Endometrial microvascular endothelial cells (primary cell): ENCODE measurements around the gene KRTAP1-4. TPM values are rescaled to one million over a fixed set of nuclear protein-coding genes. Genes with fewer than 3 reads are reported as not detected.
"Not testable (repeated sequence)": the region's sequence is repeated elsewhere in the genome, so short reads cannot be mapped to it uniquely, and the experiment has no call there.

Source experiments
- in situ Hi-C: cut with HindIII; loops from 2 replicates; pipeline ENCODE4 v1.10.0; 2017; ENCODE audit warnings: low sequenced_read_pairs, low pct_unique_long_range_greater_than_20kb; ENCODE audit errors: inconsistent ontology term
- total RNA-seq: library from RNA; depleted of rRNA; stranded (reverse); fragments of >200 nt; gene quantifications from one replicate; pipeline ENCODE4 v1.2.3, GENCODE V29; 2015; ENCODE audit errors: inconsistent ontology term

KRTAP1-4 gene, protein sequence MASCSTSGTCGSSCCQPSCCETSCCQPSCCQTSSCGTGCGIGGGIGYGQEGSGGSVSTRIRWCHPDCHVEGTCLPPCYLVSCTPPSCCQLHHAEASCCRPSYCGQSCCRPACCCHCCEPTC
- total RNA-seq, result not detected

DNA sequence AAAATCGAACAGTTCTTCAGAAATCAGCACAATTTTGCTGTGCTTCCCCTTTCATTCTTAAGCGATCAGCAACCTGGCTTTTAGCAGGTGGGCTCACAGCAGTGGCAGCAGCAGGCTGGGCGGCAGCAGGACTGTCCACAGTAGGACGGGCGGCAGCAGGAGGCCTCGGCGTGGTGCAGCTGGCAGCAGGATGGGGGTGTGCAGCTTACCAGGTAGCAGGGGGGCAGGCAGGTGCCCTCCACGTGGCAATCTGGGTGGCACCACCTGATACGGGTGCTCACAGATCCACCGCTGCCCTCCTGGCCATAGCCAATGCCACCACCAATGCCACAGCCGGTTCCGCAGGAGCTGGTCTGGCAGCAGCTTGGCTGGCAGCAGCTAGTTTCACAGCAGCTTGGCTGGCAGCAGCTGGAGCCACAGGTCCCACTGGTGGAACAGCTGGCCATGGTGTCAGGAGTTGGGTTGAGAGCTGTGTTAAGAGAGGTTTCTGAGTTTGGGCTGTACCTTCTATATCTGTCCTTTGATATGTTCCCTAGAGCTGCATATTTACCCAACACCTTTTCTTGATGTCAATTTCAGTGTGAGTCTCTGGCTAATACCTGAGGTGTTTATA lies at the start of gene KRTAP1-4:
Gene KRTAP1-4, minus strand, starts transcription at position 563 of the 613 bp plus-strand sequence. Its CDS starts 117 bp downstream, at position 446.
- in situ Hi-C loops, result no loop called here

DNA sequence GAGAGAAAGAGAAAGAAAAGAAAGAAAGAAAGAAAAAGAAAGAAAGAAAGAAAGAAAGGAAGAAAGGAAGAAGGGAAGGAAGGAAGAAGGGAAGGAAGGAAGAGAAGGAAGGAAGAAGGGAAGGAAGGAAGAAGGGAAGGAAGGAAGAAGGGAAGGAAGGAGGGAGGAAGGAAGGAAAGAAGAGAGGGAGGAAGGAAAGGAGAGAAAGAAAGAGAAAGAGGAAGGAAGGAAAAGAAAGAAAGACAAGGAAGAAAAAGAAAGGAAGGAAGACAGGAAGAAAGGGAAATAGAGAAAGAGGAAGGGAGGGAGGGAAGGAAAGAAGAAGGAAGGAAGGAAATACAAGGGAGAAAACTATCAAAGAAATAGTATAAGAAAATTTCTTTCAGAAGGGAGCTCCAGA lies 46.8 kb upstream of the KRTAP1-4 start:
- in situ Hi-C loops, result no loop called here

DNA sequence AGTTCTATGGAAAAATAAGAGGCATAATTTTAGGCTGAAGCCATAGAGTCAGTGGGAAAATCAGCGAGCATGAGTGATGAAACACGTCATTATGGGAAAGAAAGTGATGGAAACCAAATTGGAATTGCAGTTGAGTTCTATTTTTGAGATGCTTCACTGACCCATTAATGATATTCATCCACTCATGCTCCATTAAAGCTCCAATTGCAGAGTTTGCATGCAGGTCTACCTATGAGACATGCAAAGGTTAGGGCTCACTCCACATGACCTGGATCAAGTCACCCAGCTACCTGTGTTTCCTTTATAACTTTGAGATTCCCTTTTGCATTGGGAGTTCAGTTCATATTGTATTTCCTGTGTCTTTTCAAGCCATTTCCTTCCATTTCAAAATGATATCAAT lies 43.7 kb upstream of the KRTAP1-4 start:
- in situ Hi-C loops, result no loop called here

DNA sequence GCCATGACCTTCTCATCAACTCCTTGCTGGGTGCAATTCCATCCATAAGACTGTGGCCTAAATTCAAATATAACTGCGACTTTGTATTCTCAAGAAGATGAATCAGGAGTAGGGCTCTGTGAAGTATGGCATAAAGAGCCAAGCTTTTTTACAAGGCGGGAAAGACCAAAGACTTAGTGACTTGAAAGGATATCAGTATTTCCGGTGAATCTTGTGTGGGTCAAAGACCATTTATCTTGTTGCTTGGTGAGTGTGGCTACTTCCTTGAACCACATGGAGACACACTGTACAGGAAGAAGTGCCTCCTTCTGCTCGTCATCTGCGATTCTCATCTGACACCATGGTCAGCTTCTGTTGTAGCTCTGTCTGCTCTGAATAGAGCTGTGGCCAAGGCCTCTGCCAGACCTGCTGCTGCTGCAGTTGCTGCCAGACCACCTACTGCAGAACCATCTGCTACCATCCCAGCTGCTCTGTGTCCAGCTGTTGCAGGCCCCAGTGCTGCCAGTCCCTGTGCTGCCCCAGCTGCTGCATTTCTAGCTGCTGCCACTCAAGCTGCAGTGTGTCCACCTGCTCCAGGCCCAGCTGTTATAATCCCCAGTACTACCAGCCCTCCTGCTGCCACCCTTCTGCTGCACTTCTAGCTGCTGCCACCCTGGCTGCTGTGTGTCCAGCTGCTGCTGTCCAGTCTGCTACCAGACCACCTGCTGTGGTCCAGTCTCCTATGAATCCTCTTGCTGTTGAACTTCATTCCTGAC lies 41.8 kb upstream of the KRTAP1-4 start:
- in situ Hi-C loops, result no loop called here

DNA sequence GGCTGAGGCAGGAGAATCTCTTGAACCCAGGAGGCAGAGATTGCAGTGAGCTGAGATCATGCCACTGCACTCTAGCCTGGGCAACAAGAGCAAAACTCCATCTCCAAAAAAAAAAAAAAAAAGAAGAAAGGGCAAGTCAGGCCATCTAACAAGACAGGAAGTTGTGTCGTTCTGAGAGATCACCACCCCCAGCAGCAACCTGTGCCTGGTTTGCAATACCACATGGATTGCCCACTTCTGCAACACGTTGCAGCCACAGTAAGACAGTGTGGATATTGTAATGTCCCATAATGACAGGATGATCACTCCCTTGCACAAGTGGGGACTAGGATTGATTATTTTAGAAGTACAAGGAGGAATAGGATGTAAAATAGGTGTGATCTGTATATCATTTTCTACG lies 39.0 kb upstream of the KRTAP1-4 start:
- in situ Hi-C loops, result no loop called here

DNA sequence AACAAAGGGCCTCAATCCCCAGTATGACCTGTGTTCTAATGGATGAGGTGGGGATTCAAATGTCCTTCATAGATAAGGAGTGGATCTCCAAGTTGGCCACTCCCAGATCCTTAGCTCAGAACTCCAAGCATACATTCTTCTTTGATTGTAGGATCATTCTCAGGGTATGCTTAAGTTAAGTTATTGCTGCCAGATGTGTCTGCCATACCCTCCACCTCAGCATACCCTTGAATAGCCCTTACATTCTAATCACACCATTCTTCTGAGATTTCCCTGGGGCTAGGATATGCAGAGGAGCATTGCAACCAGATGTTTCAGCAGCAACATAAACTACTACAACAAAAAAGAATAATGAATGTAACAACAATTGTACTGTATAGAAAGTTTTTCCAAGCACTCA lies 37.3 kb upstream of the KRTAP1-4 start:
- in situ Hi-C loops, result no loop called here

DNA sequence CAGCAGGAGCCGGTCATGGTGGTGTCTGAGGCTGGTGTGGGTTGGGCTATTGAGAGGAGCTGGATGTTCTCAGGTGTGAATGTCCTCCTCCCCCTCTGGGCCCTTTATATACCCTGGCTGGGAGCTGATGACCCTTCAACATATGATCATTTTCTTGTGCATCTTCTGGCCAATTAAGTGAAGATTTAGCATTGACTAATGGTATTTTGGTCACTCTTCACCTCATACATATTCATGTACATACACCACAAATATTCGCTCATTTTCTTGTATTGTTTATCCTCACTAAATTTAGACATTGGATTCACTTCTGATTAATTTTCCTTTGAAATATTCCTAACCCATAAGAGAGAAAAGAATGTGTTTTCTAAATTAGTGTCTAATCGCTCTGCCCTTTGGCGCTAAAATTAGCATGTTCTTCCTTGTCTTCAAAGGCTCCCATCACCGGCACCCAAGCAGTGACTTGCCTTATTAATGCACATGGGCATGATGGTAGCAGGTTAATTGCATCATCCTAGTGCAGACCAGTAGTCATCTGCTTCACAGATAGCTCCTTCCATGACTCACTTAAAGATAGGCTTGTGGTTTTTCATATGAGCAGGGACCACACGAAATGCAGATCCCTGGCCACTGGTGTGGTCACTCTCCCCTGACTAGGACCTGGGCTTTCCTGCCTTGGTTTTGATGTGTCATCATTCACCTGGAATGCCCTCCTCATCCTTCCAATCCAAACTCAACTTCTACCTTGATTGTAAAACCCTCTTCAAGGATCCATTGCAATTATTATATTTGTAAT lies 36.0 kb upstream of the KRTAP1-4 start, which contains the start of gene KRTAP2-4:
Gene KRTAP2-4, minus strand, starts transcription at position 51 of the 796 bp plus-strand sequence. Its CDS starts 34 bp downstream, at position 17.
- in situ Hi-C loops, result no loop called here

DNA sequence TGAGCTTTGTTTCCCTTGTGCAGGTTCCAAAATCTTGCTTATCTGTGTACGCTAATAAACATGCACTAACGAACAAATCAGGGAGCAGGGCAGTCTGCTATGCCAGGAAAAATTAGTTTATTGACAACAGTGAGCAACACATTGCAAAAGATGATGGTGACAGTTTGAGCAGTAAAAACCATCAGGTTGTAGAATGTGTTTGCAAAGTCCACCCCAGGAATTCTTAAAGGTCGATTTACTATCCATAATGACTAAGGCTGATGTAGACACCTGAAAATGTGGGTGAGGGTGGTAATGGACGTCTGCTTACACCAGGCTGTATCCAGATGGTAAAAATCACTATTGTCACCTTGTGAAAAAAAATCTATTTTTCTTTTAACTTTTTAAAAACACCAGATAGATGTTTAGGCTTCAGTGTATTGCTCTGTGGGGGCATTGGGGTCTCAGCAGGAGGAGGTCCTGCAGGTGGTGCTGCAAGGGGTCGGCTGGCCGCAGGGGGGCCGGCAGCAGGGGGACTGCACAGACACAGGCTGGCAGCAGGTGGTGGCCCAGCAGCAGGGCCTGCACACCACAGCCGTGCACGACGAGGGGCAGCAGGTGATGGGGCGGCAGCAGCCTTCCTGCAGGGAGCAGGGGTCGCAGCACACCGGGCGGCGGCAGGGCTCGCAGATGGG lies 35.2 kb upstream of the KRTAP1-4 start:
- in situ Hi-C loops, result not testable (repeated sequence)

DNA sequence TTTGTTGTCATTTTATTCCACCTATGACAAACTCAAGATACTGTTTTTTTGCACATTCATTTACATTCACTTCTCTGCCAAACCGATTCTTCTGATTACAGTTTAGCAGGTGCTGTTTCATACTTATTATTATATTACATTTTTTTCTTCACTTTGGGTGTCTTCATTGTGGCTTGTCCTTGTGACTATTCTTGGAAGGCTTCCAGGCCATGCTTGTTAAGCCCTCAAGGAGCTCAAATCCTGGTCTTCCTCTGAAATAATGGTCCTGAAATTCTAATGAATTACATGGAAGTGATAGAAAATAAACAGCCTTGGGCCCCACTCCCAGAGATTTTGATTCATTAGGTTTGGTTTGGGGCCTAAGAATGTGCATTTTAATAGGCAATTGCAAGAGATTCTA lies 34.3 kb upstream of the KRTAP1-4 start:
- in situ Hi-C loops, result no loop called here

DNA sequence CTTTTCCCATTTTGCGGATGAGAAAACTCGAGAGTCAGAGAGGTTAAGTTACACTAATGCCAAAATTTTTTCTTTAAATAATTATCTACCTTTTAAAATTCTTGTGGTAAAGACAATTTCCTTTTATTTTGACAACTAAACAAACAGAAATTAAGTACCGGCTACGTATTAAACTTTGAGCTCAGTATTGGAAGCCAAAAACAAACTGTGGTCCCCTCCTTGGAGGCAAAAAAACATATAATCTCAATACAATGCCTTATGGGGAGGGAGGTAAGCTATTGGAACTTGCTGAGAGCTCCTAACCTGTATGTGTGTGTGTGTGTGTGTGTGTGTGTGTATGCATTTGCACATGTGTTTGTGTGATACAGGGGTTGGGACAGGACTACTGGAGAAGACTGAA lies 33.5 kb upstream of the KRTAP1-4 start:
- in situ Hi-C loops, result no loop called here

DNA sequence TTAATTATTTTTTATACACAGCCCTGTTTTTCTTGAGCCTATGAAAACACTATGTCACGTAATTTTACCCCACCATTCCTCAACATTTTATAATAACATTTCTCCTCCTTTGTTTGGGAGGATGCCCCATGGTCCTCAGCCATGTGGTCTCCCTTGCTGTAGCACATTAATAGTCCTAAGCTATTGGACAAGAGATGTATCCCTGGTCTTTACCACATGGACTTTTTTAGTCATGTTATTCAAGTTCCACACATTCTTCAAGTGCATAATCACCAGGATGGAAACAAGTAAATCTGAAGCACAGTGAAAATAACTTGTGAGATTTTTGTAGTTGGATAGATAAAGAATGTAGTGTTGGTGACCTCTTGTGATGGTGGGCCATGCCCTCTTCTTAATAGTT lies 32.0 kb upstream of the KRTAP1-4 start:
- in situ Hi-C loops, result no loop called here

DNA sequence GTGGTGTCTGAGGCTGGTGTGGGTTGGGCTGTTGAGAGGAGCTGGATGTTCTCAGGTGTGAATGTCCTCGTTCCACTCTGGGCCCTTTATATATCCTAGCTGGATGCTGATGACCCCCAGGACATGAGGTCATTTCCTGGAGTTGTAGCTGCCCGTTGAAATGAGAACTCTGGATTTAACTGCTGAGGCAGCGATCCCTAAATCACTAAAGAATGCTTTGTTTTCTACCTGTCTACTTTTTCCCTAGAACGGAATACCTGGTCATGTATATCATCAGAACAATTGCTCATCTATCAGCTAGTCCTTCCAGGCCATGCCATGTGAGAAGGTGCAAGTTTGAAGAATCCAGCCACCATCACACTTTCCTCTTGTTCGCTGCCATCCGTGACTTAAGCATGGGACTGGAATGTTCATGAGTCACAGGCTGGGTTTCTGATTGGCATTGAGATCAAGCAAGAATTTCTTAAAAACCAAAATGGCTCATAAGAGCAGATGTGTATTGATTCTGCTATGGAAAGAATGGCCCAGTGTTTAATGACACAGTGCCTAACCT lies 30.1 kb upstream of the KRTAP1-4 start, which contains the start of gene KRTAP2-3:
Gene KRTAP2-3, minus strand, starts transcription at position 63 of the 553 bp plus-strand sequence. CDS start 64 bp downstream, outside the sequence.
- in situ Hi-C loops, result no loop called here

DNA sequence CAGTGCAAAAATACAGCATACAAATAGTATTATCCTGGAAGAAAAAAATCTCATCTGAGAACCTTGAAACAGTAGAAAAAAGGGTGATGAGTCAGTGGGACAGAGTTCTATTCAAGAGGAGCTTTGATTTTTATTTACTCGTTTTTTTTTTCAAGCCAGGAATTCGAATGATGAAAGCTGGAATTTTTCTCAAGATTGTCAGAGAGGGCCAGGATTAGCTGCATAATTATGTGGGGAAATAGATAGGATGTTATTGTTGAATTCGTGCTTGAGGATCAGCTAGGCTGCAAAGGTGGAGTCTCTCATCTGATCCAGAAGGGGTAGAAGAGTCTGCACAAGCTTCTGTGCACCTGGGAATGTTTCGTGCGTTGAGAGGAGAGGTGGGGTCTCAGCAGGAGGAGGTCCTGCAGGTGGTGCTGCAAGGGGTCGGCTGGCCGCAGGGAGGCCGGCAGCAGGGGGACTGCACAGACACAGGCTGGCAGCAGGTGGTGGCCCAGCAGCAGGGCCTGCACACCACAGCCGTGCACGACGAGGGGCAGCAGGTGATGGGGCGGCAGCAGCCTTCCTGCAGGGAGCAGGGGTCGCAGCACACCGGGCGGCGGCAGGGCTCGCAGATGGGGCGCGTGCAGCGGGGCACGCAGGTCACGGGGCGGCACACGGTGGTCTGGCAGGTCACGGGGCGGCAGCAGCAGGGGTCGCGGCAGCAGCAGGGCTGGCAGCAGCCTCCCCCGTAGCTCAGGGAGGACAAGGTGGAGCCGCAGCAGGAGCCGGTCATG lies 29.5 kb upstream of the KRTAP1-4 start:
- in situ Hi-C loops, result not testable (repeated sequence)

DNA sequence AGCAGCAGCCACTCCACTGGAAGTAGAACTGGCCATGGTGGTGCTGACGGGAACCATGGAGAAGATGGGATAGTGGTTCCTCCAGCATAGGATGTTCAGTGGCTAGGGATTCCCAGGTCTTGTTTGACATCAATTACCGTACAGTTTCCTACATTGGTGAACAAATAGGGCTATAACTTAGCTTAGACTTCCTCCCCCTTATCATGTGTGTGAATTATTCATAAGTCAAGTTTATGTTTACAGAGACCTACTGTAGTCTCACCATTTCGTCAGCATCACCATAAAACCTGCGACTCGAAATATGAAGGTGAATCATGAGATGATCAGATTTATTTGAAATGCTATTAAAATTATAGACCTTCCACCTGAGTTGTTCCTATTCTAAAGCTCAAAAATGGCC lies 28.7 kb upstream of the KRTAP1-4 start:
- in situ Hi-C loops, result no loop called here

DNA sequence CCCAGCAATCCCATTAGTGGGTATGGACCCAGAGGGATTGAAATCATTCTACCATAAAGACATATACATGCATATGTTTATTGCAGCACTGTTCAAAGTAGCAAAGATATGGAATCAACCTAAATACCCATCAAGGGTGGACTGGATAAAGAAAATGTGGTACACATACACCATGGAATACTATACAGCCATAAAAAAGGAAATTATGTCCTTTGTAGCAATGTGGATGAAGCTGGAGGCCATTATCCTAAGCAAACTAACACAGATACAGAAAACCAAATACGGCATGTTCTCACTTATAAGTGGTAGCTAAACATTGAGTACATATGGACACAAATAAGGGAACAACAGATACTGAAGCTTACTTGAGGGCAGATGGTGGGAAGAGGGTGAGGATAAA lies 27.6 kb upstream of the KRTAP1-4 start:
- in situ Hi-C loops, result no loop called here

DNA sequence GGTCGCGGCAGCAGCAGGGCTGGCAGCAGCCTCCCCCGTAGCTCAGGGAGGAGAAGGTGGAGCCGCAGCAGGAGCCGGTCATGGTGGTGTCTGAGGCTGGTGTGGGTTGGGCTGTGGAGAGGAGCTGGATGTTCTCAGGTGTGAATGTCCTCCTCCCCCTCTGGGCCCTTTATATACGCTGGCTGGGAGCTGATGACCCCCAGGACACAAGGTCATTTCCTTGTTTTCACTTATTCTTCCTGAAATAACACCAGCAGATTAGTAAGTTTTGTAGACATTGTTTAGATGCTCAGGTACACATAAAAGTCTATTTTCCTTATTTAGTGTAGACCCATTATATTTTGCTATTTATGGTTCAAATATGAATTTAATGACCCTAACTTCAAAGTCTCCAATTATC lies 25.1 kb upstream of the KRTAP1-4 start, which contains the start of gene KRTAP2-2:
Gene KRTAP2-2, minus strand, starts transcription at position 101 of the 400 bp plus-strand sequence. Its CDS starts 19 bp downstream, at position 82.
- in situ Hi-C loops, result not testable (repeated sequence)

DNA sequence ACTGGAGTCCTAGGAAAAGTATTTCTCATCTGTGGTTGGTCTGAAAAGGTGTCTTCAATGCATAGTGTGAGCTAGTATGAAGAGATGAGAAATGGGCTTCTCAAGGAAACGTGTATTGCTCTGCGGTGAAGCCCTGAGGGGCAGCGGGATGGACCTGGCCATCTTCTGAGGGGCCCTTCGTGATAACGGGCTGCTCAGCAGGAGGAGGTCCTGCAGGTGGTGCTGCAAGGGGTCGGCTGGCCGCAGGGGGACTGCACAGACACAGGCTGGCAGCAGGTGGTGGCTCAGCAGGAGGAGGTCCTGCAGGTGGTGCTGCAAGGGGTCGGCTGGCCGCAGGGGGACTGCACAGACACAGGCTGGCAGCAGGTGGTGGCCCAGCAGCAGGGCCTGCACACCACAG lies 24.6 kb upstream of the KRTAP1-4 start:
- in situ Hi-C loops, result not testable (repeated sequence)

DNA sequence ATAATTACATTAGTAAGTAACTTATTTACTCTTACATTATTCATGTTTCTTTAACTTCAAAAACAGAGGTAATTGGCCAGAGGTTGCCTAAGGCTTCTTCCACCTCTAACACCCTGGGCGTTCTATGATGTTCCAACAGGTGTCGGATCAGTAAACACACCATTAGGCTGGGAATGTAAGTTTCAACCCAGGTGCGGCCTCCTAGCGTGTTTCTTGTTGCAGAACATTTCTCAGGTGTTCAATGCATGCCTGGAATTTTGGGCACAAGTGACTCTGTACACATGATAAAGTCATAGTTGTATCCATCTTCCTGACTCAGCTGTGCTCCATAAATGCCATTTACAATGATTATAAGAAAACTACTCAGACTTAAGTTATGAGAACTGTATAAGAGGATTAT lies 24.0 kb upstream of the KRTAP1-4 start:
- in situ Hi-C loops, result no loop called here
